Measurements from ENCODE around the gene PAK5.

The PAK5 gene

GRCh38 chr20:9550871-9551270 lies 288.0 kb downstream of the PAK5 start:
- TF ChIP-seq GATA3 (IDR thresholded peaks at IDR 0.05; ENCODE audit: low read depth, low read length) = no peak
- no peak for TF ChIP-seq GATA2 (IDR thresholded peaks at IDR 0.05; ENCODE audit: low read depth, low read length)

DNA sequence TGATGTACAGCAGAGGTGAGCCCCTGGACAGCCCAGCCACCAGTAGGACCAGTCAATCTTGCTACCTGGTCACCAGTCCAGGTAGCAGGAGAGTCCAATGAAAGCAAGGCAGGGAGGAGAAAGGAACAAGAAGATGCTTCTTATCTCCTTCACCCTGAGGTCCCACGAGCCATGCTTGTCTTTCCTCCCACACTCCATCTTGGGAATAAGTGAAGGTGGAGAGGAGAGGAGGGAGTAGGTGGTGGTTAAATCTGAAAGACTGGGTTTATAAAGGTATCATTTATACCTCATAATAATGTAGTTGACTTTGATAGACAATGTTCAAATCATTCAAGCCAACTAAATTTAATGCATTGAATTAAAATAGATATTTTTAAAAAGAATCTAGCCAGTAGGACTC lies 288.6 kb downstream of the PAK5 start:
- no peak for TF ChIP-seq GATA3 (IDR thresholded peaks at IDR 0.05; ENCODE audit: low read depth, low read length)
- TF ChIP-seq GATA2 (IDR thresholded peaks at IDR 0.05; ENCODE audit: low read depth, low read length) = no peak

- no peak for TF ChIP-seq GATA3 (IDR thresholded peaks at IDR 0.05; ENCODE audit: low read depth, low read length)
- TF ChIP-seq GATA2 (IDR thresholded peaks at IDR 0.05; ENCODE audit: low read depth, low read length) = no peak
These were observed 295.7 kb downstream of the PAK5 start for GRCh38 chr20:9543214-9543613.

DNA sequence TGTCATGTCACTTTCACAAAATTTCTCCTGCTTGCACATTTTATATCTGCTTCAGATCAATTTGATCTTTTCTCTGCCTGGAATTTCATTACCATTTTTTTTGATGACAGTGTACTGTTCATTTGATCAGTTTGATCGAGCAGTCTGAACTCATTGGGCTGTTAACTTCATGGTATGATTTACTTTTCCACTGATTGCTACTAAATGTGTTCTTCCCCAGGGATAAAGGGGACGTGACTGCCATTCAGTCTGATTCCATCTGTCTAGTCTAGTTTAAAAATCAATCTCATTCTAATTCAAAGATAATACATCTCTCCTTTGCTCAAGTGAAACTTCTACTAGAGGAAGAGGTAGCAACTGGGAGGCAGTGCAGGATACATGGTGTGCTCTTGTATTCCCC lies 303.4 kb downstream of the PAK5 start:
- no peak for TF ChIP-seq GATA3 (IDR thresholded peaks at IDR 0.05; ENCODE audit: low read depth, low read length)
- TF ChIP-seq GATA2 (IDR thresholded peaks at IDR 0.05; ENCODE audit: low read depth, low read length) = no peak

- TF ChIP-seq GATA3 (IDR thresholded peaks at IDR 0.05; ENCODE audit: low read depth, low read length) (no peak), GATA2 (IDR thresholded peaks at IDR 0.05; ENCODE audit: low read depth, low read length) (no peak)
These were observed 304.9 kb downstream of the PAK5 start for GRCh38 chr20:9534025-9534424.

- TF ChIP-seq GATA3 (IDR thresholded peaks at IDR 0.05; ENCODE audit: low read depth, low read length) (no peak), GATA2 (IDR thresholded peaks at IDR 0.05; ENCODE audit: low read depth, low read length) (peak; percentile 59)
These were observed 306.6 kb downstream of the PAK5 start for GRCh38 chr20:9532069-9532838.

- TF ChIP-seq GATA2 (IDR thresholded peaks at IDR 0.05; ENCODE audit: low read depth, low read length) = no peak
- TF ChIP-seq GATA3 (IDR thresholded peaks at IDR 0.05; ENCODE audit: low read depth, low read length) = no peak
These were observed 307.3 kb downstream of the PAK5 start for GRCh38 chr20:9531581-9531980.

- no peak for TF ChIP-seq GATA2 (IDR thresholded peaks at IDR 0.05; ENCODE audit: low read depth, low read length)
- TF ChIP-seq GATA3 (IDR thresholded peaks at IDR 0.05; ENCODE audit: low read depth, low read length) = no peak
These were observed 315.2 kb downstream of the PAK5 start for GRCh38 chr20:9523636-9524035.

DNA sequence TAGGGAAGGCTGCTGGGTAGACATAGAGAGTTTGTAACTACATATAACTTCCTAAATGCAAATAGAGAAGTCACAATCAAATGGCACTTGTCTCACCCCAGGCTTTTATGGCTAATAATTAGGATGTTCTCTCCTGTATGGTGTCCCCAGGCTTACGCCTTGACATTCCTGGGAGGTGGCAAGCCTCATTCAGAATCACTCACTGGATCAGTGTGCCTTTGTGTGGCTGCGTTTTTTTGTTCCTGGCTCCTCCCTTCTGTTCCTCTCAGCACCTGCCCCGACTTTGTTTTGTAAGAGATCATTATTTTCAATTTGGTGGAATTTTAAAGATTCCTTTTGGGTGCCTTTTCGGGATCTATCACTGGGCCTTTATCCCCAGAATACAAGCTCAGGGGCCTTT lies 318.8 kb downstream of the PAK5 start:
- TF ChIP-seq GATA3 (IDR thresholded peaks at IDR 0.05; ENCODE audit: low read depth, low read length) (no peak), GATA2 (IDR thresholded peaks at IDR 0.05; ENCODE audit: low read depth, low read length) (no peak)

DNA sequence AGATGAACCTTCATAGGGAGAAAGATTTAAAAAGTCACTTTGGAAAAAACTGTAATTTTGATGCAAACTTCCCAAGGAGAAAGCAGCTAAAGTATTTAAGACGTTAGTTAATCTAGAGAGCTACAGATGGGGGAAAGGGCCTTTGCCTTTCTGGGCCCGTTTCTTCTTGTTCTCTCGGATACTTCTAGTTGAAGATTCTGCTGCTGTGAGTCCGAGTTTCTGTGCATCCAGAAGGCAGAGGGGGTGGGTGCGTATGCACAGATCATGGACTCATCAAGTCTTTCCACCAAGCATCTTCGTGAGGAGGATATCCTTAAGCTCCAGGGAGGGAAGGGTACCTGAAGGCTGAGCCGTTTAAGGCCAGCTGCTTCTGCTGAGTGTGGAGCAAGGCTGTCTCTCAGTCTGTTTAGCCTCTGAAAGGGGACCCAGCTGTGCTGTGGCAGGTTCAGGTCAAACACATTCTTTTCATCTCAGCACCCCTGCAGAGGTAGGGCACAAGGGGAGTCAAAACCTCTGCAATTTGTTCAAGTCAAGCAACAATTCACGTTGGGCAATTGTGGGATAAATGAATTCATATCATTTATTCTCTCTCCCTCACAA lies 320.2 kb downstream of the PAK5 start:
- TF ChIP-seq GATA2 (IDR thresholded peaks at IDR 0.05; ENCODE audit: low read depth, low read length) (no peak), GATA3 (IDR thresholded peaks at IDR 0.05; ENCODE audit: low read depth, low read length) (no peak)

DNA sequence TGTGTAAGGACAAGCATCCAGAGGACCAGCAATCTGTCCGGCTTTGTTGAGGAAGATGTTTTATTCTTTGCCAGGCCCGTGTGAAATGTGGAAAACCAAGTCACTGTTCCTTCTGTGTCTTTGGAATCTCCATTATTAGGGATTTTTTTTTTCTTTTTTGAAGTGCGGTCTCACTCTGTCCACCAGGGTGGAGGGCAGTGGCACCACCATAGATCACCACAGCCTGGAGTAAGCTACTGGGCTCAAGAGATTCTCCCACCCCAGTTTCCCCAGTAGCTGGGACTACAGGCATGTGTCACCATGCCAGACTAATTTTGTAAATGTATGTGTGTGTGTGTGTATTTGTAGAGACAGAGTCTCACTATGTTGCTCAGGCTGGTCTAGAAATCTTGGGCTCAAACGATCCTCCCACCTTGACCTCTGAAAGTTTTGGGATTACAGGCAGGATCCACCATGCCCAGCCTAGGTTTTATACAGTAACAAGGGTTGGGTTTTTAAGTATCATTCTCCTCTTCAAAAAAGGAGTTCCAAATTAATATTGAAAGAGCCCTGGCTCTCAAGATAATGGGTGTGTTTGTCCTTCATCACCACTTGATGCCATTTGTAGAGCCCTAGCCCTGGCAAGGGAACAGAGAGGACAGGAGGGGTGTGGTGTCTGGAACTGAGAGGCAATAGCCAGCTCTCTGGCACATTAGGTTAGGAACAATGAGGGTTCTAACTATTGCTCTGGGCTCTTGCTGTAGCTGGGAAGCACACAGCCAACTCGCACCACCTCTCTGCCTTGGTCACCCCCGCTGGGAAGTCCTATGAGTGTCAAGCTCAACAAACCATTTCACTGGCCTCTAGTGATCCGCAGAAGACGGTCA lies 321.3 kb downstream of the PAK5 start:
- TF ChIP-seq GATA2 (IDR thresholded peaks at IDR 0.05; ENCODE audit: low read depth, low read length) = no peak
- no peak for TF ChIP-seq GATA3 (IDR thresholded peaks at IDR 0.05; ENCODE audit: low read depth, low read length)

DNA sequence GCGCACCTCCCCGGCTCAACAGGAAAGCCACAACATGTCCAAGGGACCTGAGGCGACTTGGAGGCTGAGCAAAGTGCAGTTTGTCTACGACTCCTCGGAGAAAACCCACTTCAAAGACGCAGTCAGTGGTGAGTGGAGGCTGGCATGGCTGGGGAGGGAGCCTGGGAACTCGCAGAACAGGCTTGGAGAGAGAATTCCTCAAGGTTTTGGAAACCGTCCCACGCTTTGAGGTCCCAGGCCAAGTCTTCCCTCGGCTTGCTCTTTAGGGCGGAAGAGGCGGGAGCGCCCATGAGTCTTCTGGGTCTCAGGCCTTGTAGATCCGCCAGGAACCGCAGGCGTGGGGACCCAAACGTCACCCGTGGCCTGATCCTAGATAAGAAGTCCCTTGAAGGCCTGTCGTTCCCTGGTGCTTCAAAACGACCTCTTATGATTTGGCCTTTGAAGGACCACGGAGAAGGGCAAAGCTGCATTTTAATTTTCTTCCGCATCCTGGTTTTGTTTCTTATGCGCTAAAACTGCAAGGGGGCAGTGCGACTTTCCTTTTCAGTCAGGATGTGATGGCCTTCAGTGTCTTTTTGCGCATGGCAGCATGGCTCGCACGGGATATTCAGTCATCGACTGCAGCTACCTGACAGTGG lies 322.5 kb downstream of the PAK5 start:
- TF ChIP-seq GATA3 (IDR thresholded peaks at IDR 0.05; ENCODE audit: low read depth, low read length) (no peak), GATA2 (IDR thresholded peaks at IDR 0.05; ENCODE audit: low read depth, low read length) (peak; percentile 56; the same call in 1 of the 2 replicates)

- TF ChIP-seq GATA3 (IDR thresholded peaks at IDR 0.05; ENCODE audit: low read depth, low read length) = no peak
- no peak for TF ChIP-seq GATA2 (IDR thresholded peaks at IDR 0.05; ENCODE audit: low read depth, low read length)
These were observed 323.1 kb downstream of the PAK5 start for GRCh38 chr20:9515741-9516233.

GRCh38 chr20:9515214-9515585 lies 323.7 kb downstream of the PAK5 start:
- TF ChIP-seq GATA2 (IDR thresholded peaks at IDR 0.05; ENCODE audit: low read depth, low read length) (no peak), GATA3 (IDR thresholded peaks at IDR 0.05; ENCODE audit: low read depth, low read length) (no peak)

All from SH-SY5Y (cell line).